Neural cell (in vitro differentiated cells): ENCODE measurements around the gene SNRNP35. TPM values are rescaled to one million over a fixed set of nuclear protein-coding genes. Genes with fewer than 3 reads are reported as not detected.

Experiments used
- H2AFZ ChIP-seq: fragments of 200-600, 300-800 bp; sonication (generic), shearing (Covaris generic); 2 replicates; pipeline ENCODE4 v1.6.0; 2014; ENCODE audit warnings: low read depth, mild to moderate bottlenecking, antibody characterized with exemption, low read length, moderate library complexity
- H3F3A ChIP-seq: fragments of 200-600 bp; shearing (Covaris generic); 2 replicates; pipeline ENCODE4 v1.6.1; 2016; ENCODE audit warnings: mild to moderate bottlenecking, moderate library complexity, mixed read lengths, antibody characterized with exemption, low read length; ENCODE audit not compliant: insufficient read depth, poor library complexity, severe bottlenecking
- H3K27ac ChIP-seq: fragments of 200-600, 300-800 bp; sonication (generic), shearing (Covaris generic); 2 replicates; pipeline ENCODE4 v1.5.1; 2014; ENCODE audit warnings: mild to moderate bottlenecking, low read length, moderate library complexity
- H3K27me3 ChIP-seq: fragments of 300-800, 200-600 bp; sonication (generic), shearing (Covaris generic); 2 replicates; pipeline ENCODE4 v1.6.0; 2014; ENCODE audit warnings: mild to moderate bottlenecking, low read depth, low read length, moderate library complexity; ENCODE audit not compliant: insufficient read depth
- H3K36me3 ChIP-seq: fragments of 300-800, 200-600 bp; sonication (generic), shearing (Covaris generic); 2 replicates; pipeline ENCODE4 v1.5.1; 2014; ENCODE audit warnings: mild to moderate bottlenecking, antibody characterized with exemption, low read length, moderate library complexity; ENCODE audit not compliant: insufficient read depth
- H3K4me2 ChIP-seq: fragments of 300-800, 200-600 bp; sonication (generic), shearing (Covaris generic); 2 replicates; pipeline ENCODE4 v1.6.0; 2014; ENCODE audit warnings: mild to moderate bottlenecking, low read length
- H3K4me3 ChIP-seq: fragments of 300-800, 200-600 bp; sonication (generic), shearing (Covaris generic); 2 replicates; pipeline ENCODE4 v1.5.1; 2014; ENCODE audit warnings: mild to moderate bottlenecking, low read length, moderate library complexity
- H3K79me2 ChIP-seq: fragments of 200-600 bp; shearing (Covaris generic); replicated peaks from 2 replicates; pipeline ENCODE4 v1.6.0; 2014; ENCODE audit warnings: mild to moderate bottlenecking, low read length, moderate library complexity; ENCODE audit not compliant: insufficient read depth
- H3K9ac ChIP-seq: fragments of 300-800, 200-600 bp; sonication (generic), shearing (Covaris generic); 2 replicates; pipeline ENCODE4 v1.6.1; 2016; ENCODE audit warnings: mild to moderate bottlenecking, low read length, mixed read lengths
- H3K9me2 ChIP-seq: fragments of 200-600 bp; shearing (Covaris generic); 2 replicates; pipeline ENCODE4 v1.6.1; 2016; ENCODE audit warnings: mild to moderate bottlenecking, low read length, mixed read lengths; ENCODE audit not compliant: insufficient read depth
- H3K9me3 ChIP-seq: fragments of 200-600, 300-800 bp; sonication (generic), shearing (Covaris generic); 2 replicates; pipeline ENCODE4 v1.6.1; 2016; ENCODE audit warnings: mild to moderate bottlenecking, mixed run types, low read length, moderate library complexity, mixed read lengths
- H4K20me1 ChIP-seq: fragments of 200-600 bp; shearing (Covaris generic); 2 replicates; pipeline ENCODE4 v1.6.1; 2016; ENCODE audit warnings: mild to moderate bottlenecking, mixed run types; ENCODE audit not compliant: insufficient read depth
- CTCF ChIP-seq: fragments of 450-650 bp; IDR thresholded peaks from 2 replicates; pipeline ENCODE4 v1.5.1; 2014; ENCODE audit warnings: antibody characterized with exemption, mild to moderate bottlenecking, moderate library complexity; ENCODE audit not compliant: poor library complexity, severe bottlenecking
- EP300 ChIP-seq: fragments of 450-650 bp; conservative IDR thresholded peaks from 2 replicates; pipeline ENCODE4 v1.6.1; 2014; ENCODE audit warnings: antibody characterized with exemption, mild to moderate bottlenecking, moderate library complexity; ENCODE audit not compliant: poor library complexity, severe bottlenecking
- EZH2 ChIP-seq: fragments of 200-600, 300-800 bp; shearing (Covaris generic), sonication (generic); IDR thresholded peaks from 2 replicates; pipeline ENCODE4 v1.6.1; 2014; ENCODE audit warnings: antibody characterized with exemption, low read length, borderline replicate concordance, mild to moderate bottlenecking; ENCODE audit not compliant: insufficient read depth, poor library complexity, severe bottlenecking
- MXI1 ChIP-seq: fragments of 450-650 bp; conservative IDR thresholded peaks from 2 replicates; pipeline ENCODE4 v1.6.1; 2014; ENCODE audit warnings: antibody characterized with exemption, mild to moderate bottlenecking; ENCODE audit not compliant: poor library complexity, severe bottlenecking
- POLR2AphosphoS5 ChIP-seq: IDR thresholded peaks from 2 replicates; pipeline ENCODE4 v1.6.1; 2012
- RAD21 ChIP-seq: fragments of 450-650 bp; conservative IDR thresholded peaks from 2 replicates; pipeline ENCODE4 v1.6.1; 2014; ENCODE audit warnings: antibody characterized with exemption, mild to moderate bottlenecking, moderate library complexity
- REST ChIP-seq: IDR thresholded peaks from 2 replicates; pipeline ENCODE4 v1.6.1; 2012; ENCODE audit warnings: borderline replicate concordance
- SMC3 ChIP-seq: fragments of 450-650 bp; conservative IDR thresholded peaks from 2 replicates; pipeline ENCODE4 v1.6.1; 2014; ENCODE audit warnings: antibody characterized with exemption, mild to moderate bottlenecking, moderate library complexity; ENCODE audit not compliant: poor library complexity
- TAF1 ChIP-seq: IDR thresholded peaks from 2 replicates; pipeline ENCODE4 v1.6.1; 2012; ENCODE audit warnings: low read depth
- polyA plus RNA-seq: library from polyadenylated mRNA; depleted of rRNA; stranded (reverse); fragments of >200 nt; gene quantifications from 2 replicates; pipeline ENCODE4 v1.2.3, GENCODE V29; 2014

SNRNP35 gene
- polyA plus RNA-seq, 1 donor from 2014 or later = 22.7 TPM

GRCh38 chr12:123497065-123497464 lies 39.1 kb downstream of the SNRNP35 start:
- Histone ChIP-seq H3K79me2 (no peaks in the 10 kb centered on the region), H3K9ac (no peak overlapping the region), H3K36me3 (no peaks in the 10 kb centered on the region), H3K4me2 (no peak overlapping the region), H4K20me1 (no peaks in the 10 kb centered on the region), H2AFZ (no peak overlapping the region), H3K9me3 (no peaks in the 10 kb centered on the region), H3K27ac (no peak overlapping the region), H3K4me3 (no peak overlapping the region), H3K9me2 (no peaks in the 10 kb centered on the region), H3F3A (no peaks in the 10 kb centered on the region), H3K27me3 (no peaks in the 10 kb centered on the region)
- TF ChIP-seq REST = no peak
- TF ChIP-seq CTCF = no peak
- no peak for TF ChIP-seq TAF1
- no peak for TF ChIP-seq RAD21
- TF ChIP-seq EP300 = no peak
- TF ChIP-seq EZH2 = no peak
- no peak for TF ChIP-seq POLR2AphosphoS5
- no peak for TF ChIP-seq SMC3
- TF ChIP-seq MXI1 = no peak

GRCh38 chr12:123498126-123498825 lies 40.3 kb downstream of the SNRNP35 start:
- Histone ChIP-seq H3K27me3 (no peaks in the 10 kb centered on the region), H3K27ac (no peak overlapping the region), H3K4me3 (no peak overlapping the region), H3K36me3 (no peaks in the 10 kb centered on the region), H2AFZ (no peak overlapping the region), H3K79me2 (no peaks in the 10 kb centered on the region), H3K4me2 (no peak overlapping the region), H3K9me2 (no peaks in the 10 kb centered on the region), H3K9me3 (no peaks in the 10 kb centered on the region), H3K9ac (no peak overlapping the region), H4K20me1 (no peaks in the 10 kb centered on the region), H3F3A (no peaks in the 10 kb centered on the region)
- TF ChIP-seq POLR2AphosphoS5 (no peak), TAF1 (no peak)
